HG03575 (cell line): ENCODE data around the gene SMYD2.
A peak's percentile ranks its signal among the peaks of the same experiment; 100 is the strongest.

Source experiments
- ATAC-seq: cut with Tn5 transposase; IDR thresholded peaks from one replicate; pipeline ENCODE4 v1.9.1; 2021; ENCODE audit not compliant: unreplicated experiment, insufficient number of reproducible peaks, low FRiP score; ENCODE audit errors: extremely low read depth

SMYD2 gene

DNA sequence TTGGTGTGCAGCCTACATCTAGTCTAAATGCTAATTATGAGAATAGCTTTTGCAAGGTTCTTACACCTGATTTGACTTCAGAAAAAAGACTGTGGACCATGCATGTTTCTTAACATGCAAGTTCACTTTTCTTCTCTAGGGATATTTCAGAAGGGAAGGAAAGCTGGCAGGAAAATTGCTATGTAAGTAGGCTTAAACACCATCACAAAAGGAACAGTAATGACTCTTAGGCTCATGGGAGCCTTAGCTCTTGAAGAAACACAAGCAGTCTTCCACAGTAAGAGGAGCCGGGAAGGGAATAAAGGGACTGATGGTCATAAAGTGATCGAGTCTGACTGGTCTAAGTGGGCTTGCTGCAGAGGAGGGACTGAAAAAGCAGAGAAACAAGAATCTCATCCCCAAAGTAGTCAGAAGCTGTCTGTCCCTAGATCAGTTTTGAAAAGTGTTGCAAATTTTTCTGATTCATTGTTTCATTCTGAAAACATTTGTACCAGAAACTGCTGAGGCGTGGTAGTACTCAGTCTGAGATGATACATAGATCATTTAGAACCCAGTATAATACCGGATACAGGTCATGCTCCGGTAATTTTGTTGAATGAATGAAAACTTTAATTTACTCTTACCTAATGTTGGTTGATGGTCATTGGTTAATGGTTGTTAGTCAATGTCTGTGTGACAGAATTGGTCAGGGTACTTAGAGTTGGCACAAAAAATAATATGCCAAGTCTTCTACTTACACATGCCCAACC is 40.9 kb downstream of the SMYD2 start:
- peak; percentile 67 for ATAC-seq

DNA sequence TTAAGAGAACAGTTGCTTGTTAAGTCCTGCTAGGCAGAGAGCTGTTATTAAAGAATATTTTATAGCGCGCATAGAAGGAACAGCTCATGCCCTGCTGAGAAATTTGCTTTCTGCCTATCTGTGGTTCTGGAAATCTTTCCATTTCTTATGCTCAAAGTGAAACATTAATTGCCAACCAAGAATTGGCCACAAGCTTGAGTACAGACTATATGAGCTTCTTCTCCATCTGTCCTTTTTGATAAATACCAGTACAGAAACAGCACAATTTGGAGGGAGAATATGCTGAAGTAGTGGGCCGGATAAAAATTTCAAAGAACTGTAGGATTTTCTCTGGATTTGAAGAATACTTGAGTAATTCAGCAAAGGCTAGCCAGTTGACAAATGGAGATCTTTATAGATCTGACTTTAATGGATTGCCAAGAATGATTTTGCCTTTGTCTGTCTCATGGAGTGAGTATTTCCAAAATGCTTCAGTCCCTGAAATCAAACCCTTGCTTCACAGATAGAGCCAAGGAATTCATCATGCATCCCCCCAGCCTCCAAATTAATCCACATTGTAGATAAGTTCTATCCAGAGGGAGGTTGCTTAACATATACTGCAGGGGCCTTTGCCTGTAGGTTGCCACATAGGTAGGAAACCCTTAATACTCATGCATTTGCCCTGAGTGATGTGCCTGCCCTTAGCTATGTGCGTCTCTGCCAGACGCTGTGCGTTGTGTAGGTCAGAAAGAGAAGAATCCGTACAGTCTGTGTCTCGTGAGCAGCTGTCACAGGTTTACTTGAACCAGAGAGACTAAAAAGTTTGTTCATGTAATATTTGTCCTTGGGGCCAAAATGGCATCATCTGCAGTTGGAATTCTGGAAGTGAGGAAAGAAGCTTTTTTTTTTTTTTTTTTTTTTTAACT is 44.2 kb downstream of the SMYD2 start:
- ATAC-seq = no peak

- no peak for ATAC-seq
Observed at GRCh38 chr1:214326406-214326805, 45.4 kb downstream of the SMYD2 start.

GRCh38 chr1:214327514-214327913 is 46.6 kb downstream of the SMYD2 start:
- ATAC-seq = no peak

DNA sequence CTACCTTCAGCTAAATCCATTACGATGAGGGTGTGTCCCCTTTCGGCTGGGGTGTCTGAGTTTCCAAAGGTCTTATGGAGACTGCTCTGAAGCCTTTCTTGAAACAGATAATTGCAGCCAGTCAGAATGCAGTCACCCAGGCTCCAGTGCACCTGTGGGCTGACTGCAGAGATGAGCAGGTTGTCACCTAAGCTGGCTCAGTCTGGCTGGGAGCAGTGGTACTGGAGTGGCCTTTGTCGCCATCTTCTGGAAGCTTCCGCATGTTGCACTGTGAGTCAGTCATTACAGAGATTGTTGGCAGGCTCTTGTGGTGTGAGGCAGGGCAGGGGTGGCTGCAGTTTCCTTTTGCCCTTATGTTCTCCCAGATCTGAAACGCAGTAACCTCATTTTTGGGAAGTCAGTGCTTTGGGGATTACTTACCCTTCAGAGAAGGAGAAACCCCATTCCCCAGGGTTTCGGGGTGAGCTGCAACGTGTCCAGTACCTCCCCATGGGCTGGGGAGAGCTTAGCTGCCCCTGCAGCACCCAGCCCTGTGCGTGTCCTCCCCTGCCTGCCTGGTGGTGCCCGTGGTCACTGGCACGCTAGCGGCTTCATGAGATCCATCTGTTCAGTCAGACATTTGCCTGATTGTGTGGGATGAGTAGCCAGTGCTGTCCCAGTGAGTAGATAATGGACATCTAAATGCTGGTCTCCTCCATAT is 48.0 kb downstream of the SMYD2 start:
- ATAC-seq = peak; percentile 74

DNA sequence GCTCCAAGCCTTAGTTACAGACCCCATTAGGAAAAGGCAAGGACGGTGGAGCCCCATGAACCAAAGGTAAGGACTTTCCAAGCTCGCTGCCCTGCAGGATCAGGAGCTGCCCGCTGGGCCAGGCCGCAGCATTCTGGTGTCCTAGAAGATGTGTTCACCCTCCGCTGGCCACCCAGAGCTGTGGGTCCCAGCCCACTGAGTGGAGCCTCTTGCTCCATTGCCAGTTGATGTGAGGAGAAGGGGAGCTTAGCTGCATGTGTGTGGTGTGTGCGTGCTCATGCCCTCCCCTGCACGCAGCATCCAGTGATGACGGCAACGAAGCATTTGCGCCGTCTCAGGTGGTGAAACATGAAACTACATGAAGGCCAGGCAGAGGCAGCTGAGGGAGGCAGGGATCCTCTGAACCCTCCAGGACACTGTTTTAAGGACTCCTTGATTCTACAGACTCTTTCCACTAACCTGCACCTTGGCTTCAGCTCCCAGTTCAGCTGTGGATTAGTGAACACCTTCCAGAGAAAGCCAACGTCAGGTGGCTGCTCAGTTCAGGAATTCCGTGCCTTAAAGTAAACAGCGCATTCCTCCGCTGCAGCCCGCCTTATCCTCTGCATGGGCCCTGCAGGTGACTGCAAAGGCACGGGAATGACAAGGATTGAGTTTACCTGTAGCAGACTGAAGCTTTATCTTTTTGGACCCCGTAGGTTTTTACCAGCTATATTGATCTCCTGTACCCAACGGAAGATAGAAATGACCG is 48.7 kb downstream of the SMYD2 start:
- ATAC-seq = no peak

DNA sequence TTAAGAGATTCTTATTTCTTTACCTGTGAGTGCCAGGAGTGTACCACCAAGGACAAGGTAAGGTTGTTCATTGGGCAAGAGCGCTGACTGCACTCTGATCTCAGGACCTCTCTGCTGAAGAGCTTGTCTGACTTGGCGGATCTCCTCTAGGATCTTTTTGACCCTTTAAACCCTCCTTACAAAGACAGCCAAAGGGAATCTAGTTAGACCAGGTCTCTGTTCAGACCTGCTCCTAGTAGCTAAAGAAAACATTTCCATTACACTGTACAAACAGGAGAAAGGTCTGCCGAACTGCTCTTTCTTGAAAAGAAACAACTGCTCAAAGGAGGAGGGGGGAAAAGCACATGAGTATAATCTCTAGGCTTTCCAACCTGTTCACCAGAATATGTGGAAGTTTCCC is 49.3 kb downstream of the SMYD2 start:
- ATAC-seq = no peak

DNA sequence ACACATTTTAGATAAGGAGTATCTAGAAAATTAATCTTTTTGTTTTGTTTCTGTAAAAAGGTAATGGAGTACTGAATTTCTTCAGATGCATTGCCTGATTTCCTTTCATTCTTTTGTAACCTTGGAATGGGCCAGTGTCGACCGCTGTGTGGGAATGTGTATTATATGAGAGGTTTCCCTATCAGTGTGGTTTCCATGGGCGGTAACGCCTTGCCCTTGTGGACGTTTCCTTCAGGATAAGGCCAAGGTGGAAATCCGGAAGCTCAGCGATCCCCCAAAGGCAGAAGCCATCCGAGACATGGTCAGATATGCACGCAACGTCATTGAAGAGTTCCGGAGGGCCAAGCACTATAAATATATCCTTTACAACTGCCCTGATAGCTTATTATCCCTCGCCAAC is 49.8 kb downstream of the SMYD2 start:
- ATAC-seq = no peak

GRCh38 chr1:214331180-214331579 is 50.2 kb downstream of the SMYD2 start:
- no peak for ATAC-seq

DNA sequence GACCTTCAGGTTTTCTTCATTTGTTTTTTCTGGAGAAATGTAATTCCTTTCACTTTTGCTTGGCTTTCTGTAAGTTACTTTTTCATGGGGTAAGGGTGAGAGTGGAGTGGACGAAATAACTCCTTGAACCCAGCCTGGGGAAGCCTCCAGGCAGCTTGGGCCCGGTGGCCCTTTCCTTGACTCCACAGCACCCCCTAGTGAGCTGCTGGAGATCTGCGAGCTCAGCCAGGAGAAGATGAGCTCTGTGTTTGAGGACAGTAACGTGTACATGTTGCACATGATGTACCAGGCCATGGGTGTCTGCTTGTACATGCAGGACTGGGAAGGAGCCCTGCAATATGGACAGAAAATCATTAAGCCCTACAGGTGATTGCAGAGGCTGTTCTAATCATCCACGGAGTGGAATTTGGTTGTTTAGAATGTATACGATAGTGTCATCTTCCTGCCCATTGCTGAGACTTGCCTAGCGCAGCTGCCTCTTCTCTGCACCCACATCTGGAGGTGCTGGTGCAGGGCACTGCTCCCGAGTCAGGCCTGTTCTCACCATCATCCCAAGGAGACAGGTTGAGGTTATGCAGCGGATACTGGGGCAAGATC is 51.0 kb downstream of the SMYD2 start:
- no peak for ATAC-seq

- ATAC-seq = no peak
Observed at GRCh38 chr1:214332946-214333798, 52.2 kb downstream of the SMYD2 start.

DNA sequence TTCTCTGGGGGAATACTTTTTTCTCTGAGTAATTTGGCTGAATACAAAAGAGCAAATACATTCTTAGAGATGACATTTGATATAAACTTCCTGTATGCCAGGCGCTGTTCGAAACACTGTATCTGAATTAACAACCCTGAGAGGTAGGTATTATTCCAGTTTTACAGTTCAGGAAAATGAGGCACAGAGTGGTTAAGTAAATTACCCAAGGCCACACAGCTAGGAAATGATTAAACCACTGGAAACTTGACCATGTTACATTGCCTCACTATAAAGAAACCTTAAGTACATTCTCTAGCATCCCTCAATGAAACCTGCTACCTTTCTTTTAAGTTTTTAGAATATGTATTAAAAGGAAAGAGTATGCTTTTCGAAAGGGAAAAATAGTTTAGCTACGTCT is 54.6 kb downstream of the SMYD2 start:
- no peak for ATAC-seq

GRCh38 chr1:214337015-214337414 is 56.1 kb downstream of the SMYD2 start:
- ATAC-seq = no peak

GRCh38 chr1:214337511-214337910 is 56.6 kb downstream of the SMYD2 start:
- no peak for ATAC-seq

DNA sequence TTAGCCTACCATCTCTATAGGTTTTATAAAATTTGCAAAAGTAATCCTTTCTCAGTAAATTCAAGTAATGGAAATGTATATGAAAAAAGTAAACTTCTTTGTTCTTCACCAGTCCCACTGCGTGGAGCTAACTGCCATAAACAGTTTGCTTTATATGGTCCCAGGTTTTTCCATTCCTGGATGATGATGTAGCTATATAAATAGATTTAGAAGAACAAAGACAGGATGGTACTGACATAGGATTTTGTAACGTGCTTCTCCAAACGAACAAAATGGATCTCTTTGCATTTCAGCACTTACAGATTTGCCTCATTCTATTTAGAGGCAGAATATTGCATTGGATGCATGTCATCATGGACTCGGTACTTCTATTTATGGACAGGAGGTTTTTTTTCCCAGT is 57.3 kb downstream of the SMYD2 start:
- no peak for ATAC-seq

GRCh38 chr1:214341459-214341858 is 60.5 kb downstream of the SMYD2 start:
- no peak for ATAC-seq

DNA sequence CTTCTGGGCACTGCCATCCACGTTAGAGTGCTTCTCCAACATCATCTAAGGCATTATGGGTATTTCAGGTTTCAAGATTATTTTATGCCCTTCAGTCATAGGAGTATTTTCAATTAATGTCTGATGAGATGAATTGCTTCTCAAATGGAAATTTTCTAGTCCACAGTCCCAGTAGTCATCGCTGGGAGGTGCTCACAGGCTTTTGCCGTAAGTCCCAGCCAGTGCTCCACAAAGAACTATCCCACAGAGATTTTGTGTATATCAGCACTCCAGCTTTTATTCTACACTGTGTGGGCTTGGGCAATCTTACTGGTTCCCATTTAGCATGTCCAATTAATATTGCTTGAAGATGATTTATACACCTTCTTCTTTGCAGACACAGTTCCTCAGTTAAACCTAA is 61.0 kb downstream of the SMYD2 start:
- ATAC-seq = no peak

DNA sequence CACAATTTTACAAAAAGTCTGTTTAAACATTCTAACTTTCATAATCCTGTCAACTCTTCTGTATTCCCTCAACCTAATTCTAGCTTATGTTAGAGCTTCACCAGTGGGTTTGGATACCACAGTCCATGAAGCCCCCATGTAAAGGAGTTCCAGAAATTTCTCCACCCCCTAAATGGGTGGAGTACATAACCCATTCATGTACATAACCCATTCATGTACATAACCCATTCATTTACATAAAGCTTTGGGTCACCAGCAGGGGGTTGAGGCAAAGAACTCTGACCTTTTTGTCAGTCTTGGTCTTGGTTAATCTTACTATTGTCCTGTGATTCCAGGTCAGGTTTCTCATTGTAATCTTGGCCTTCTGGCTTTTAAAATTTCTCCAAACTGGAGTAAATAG is 61.6 kb downstream of the SMYD2 start:
- no peak for ATAC-seq
